HepG2 (cell line): ENCODE measurements around the gene CEBPB. TPM values are rescaled to one million over a fixed set of nuclear protein-coding genes. Genes with fewer than 3 reads are reported as not detected.

Experiments
- ATAC-seq: fragments of 200-7000 bp; cut with Tn5 transposase; 3 replicates; pipeline ENCODE4 v1.9.1; 2020; ENCODE audit warnings: mild to moderate bottlenecking, moderate library complexity
- BruUV-seq: library from RNA; stranded (reverse); fragments of 400-500 nt; replicated peaks from 2 replicates; lab custom pipeline; 2021; lab: Mats Ljungman, UMichigan
- CTCF ChIA-PET: fragments of 300-600 bp; formaldehyde crosslinking; extraction: SDS; loops from one replicate; lab custom pipeline; 2021; ENCODE audit warnings: low total read pairs, inconsistent platforms, low intra/inter-chr PET ratio; lab: Yijun Ruan, JAX
- POLR2A ChIA-PET: fragments of 350-600 bp; sonication (Branson Sonifier 250); formaldehyde crosslinking; loops from one replicate; lab custom pipeline; 2020; ENCODE audit warnings: antibody characterized with exemption, inconsistent platforms; lab: Yijun Ruan, JAX
- DNase-seq: peaks from one replicate; pipeline ENCODE4 v3.0.0-alpha.2; 2015; ENCODE audit warnings: low spot score
- FAIRE-seq: peaks from 3 replicates; lab custom pipeline; 2011; peaks lifted over from hg19 to GRCh38; lab: Jason Lieb, UNC
- H2AFZ ChIP-seq: one replicate; pipeline ENCODE4 v1.6.1; 2011; ENCODE audit warnings: low read length, inconsistent platforms
- H3K27ac ChIP-seq: fragments of 300-600 bp; 3 replicates; pipeline ENCODE4 v1.8.0; 2011; ENCODE audit warnings: mixed run types, mild to moderate bottlenecking, mixed read lengths, low read length, inconsistent platforms; ENCODE audit not compliant: insufficient read depth; ENCODE audit errors: extremely low read length
- H3K27me3 ChIP-seq, 2 experiments: fragments of 200-600 bp in 1 of 2; 2 replicates in 1 of 2; 3 replicates in 1 of 2; pipeline versions ENCODE4 v1.6.0 to v1.8.0; 2011; ENCODE audit warnings: low read length in 2 of 2, mild to moderate bottlenecking in 2 of 2, moderate library complexity in 2 of 2, inconsistent platforms in 1 of 2; ENCODE audit not compliant: insufficient read depth in 2 of 2, control insufficient read depth in 1 of 2
- H3K36me3 ChIP-seq, 2 experiments: fragments of 200-600 bp in 1 of 2; replicated peaks in 1 of 2; 2 replicates in 1 of 2; 3 replicates in 1 of 2; pipeline versions ENCODE4 v1.5.1 to v1.8.0; 2011; ENCODE audit warnings: low read length in 2 of 2, inconsistent platforms in 1 of 2; ENCODE audit not compliant: insufficient read depth in 2 of 2, control insufficient read depth in 1 of 2
- H3K4me1 ChIP-seq: 2 replicates; pipeline ENCODE4 v1.5.1; 2012; ENCODE audit warnings: low read length, inconsistent platforms; ENCODE audit not compliant: insufficient read depth
- H3K4me2 ChIP-seq: 2 replicates; pipeline ENCODE4 v1.6.0; 2011; ENCODE audit warnings: low read depth, low read length, inconsistent platforms
- H3K4me3 ChIP-seq, 3 experiments: fragments of 200-600 bp in 1 of 3; sonication (generic), shearing (Covaris generic) in 1 of 3; replicated peaks in 1 of 3; 2 replicates each; pipeline ENCODE4 v1.5.1; 2011 to 2016; ENCODE audit warnings: low read length in 3 of 3, inconsistent platforms in 2 of 3, low read depth in 2 of 3, mild to moderate bottlenecking in 2 of 3, control low read depth in 1 of 3, mixed read lengths in 1 of 3; ENCODE audit not compliant: insufficient read depth in 1 of 3
- H3K79me2 ChIP-seq: one replicate; pipeline ENCODE4 v1.6.1; 2011; ENCODE audit warnings: low read length, inconsistent platforms; ENCODE audit not compliant: insufficient read depth
- H3K9ac ChIP-seq: 2 replicates; pipeline ENCODE4 v1.6.0; 2011; ENCODE audit warnings: mild to moderate bottlenecking, low read depth, low read length, inconsistent platforms; ENCODE audit not compliant: insufficient read depth
- H3K9me3 ChIP-seq: 2 replicates; pipeline ENCODE4 v1.5.1; 2012; ENCODE audit warnings: mild to moderate bottlenecking, low read length
- H4K20me1 ChIP-seq: 2 replicates; pipeline ENCODE4 v1.6.0; 2011; ENCODE audit warnings: inconsistent platforms, mild to moderate bottlenecking, low read length, moderate library complexity; ENCODE audit not compliant: insufficient read depth
- ARID4A ChIP-seq: sonication (generic); formaldehyde crosslinking; IDR thresholded peaks from 2 replicates; pipeline ENCODE4 v1.5.0; 2020; ENCODE audit warnings: mild to moderate bottlenecking, missing genetic modification reagents, borderline replicate concordance
- CBX2 ChIP-seq, 2 experiments: fragments of 200-600 bp in 1 of 2; sonication (generic); formaldehyde crosslinking in 1 of 2; IDR thresholded peaks; 2 replicates each; pipeline versions ENCODE4 v1.7.0 to v1.8.1; 2018 to 2022; ENCODE audit warnings: low read depth in 2 of 2, low read length in 1 of 2, mild to moderate bottlenecking in 1 of 2, missing genetic modification reagents in 1 of 2
- DNMT3B ChIP-seq: conservative IDR thresholded peaks from 2 replicates; pipeline ENCODE4 v1.6.1; 2016; ENCODE audit warnings: missing biosample characterization, control low read depth
- HMG20A ChIP-seq: IDR thresholded peaks from 2 replicates; pipeline ENCODE4 v1.6.1; 2016; ENCODE audit warnings: borderline replicate concordance
- HOXA7 ChIP-seq: sonication (generic); formaldehyde crosslinking; IDR thresholded peaks from 2 replicates; pipeline ENCODE4 v1.8.1; 2022; ENCODE audit warnings: mild to moderate bottlenecking, missing genetic modification reagents, moderate library complexity
- KDM2A ChIP-seq: sonication (generic); formaldehyde crosslinking; IDR thresholded peaks from 2 replicates; pipeline ENCODE4 v1.4.0; 2020; ENCODE audit warnings: low read depth, missing genetic modification reagents, borderline replicate concordance
- ZC3H4 ChIP-seq: sonication (generic); formaldehyde crosslinking; IDR thresholded peaks from 2 replicates; pipeline ENCODE4 v1.4.0; 2020; ENCODE audit warnings: missing genetic modification reagents, borderline replicate concordance
- ZNF746 ChIP-seq: sonication (generic); formaldehyde crosslinking; IDR thresholded peaks from 2 replicates; pipeline ENCODE4 v1.8.0; 2022; ENCODE audit warnings: mild to moderate bottlenecking, missing genetic modification reagents
- WGBS: methylation state at CpG from one replicate; pipeline ENCODE4 v1.1.6; 2017; ENCODE audit warnings: low lambda C conversion rate; 5-methylcytosine and 5-hydroxymethylcytosine counted together
- in situ Hi-C: cut with HindIII; loops from 2 replicates; pipeline ENCODE4 v1.10.0; 2017; ENCODE audit warnings: low pct_unique_long_range_greater_than_20kb; ENCODE audit not compliant: extremely low pct_ligation_motif_present
- intact Hi-C: fragments of 100-400 bp; cut with micrococcal nuclease; formaldehyde crosslinking; loops from one replicate; pipeline ENCODE4 v1.10.0; 2022; ENCODE audit not compliant: unreplicated experiment
- polyA plus RNA-seq, 8 experiments: library from polyadenylated mRNA; depleted of rRNA in 3 of 8; stranded (reverse) in 7 of 8; unstranded in 1 of 8; fragments of >200 nt; fragmentation: Illumina TruSeq in 4 of 8; extraction: Trizol in 4 of 8; gene quantifications; 2 replicates each; pipeline versions ENCODE4 v1.2.1 to v1.2.3, GENCODE V29; 2011 to 2016; ENCODE audit warnings: low read depth in 4 of 8, missing spikeins in 1 of 8, mixed read lengths in 1 of 8; ENCODE audit not compliant: insufficient read depth in 1 of 8
- total RNA-seq, 5 experiments: library from RNA; depleted of rRNA; stranded (reverse); fragments of >200 nt; fragmentation: Illumina TruSeq; extraction: Trizol; gene quantifications; 2 replicates each; pipeline ENCODE4 v1.2.3, GENCODE V29; 2016; ENCODE audit warnings: low read depth in 1 of 5

The CEBPB gene
- total and polyA plus RNA-seq, 2 of the 13 experiments (the other 11 are each of a cell fraction or from before 2014, with no cell fraction given): 18.5 to 28.2 TPM

DNA sequence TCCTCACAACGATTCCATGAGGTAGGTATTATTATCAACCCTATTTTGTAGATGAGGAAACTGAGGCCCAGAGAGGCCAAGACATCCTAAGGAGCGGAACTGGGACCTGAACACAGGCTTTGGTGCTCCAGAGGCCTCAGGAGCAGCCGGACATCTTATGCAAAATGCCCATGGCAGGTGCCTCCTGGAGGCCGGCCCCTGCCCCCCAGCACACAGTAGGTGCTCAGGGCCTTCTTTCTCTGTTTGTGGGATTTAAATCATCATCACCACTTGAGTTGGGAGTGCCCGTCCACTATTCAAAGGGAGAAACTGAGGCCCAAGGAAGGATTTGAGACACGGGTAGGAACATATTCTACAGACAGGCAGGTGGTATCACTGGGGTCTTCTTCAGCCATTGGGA, 41.2 kb downstream of the CEBPB start:
- H4K20me1 ChIP-seq: no peaks in the 10 kb centered on the region
- DNase-seq (no peak), ATAC-seq (no peak), FAIRE-seq (no peak)
- peaks cover 18% of the 10 kb centered on the region for H3K4me1 ChIP-seq
- no TSS peak for BruUV-seq
- H3K9me3 ChIP-seq: no peaks in the 10 kb centered on the region
- 54% methylated on average over 6 of the region's 6 CpGs for WGBS
- H3K36me3 ChIP-seq: no peaks in the 10 kb centered on the region
- in situ Hi-C loops: no loop called here
- ChIA-PET POLR2A (interaction anchor here (0.7 kb wide), 1 partner anchor 43 kb away, joined by 3 read pairs; no protein-coding TSS in a partner anchor), CTCF (no interaction called here)
- H2AFZ ChIP-seq: no peak overlapping the region
- H3K4me2 ChIP-seq: no peak overlapping the region
- TF ChIP-seq CBX2 (IDR thresholded peaks at IDR 0.05; ENCODE audit: low read depth, low read length) (no peak), CBX2 (CRISPR knock-in tag; IDR thresholded peaks at IDR 0.05; ENCODE audit: low read depth) (no peak), ZC3H4 (CRISPR knock-in tag) (no peak), HOXA7 (no peak), ARID4A (CRISPR knock-in tag) (no peak), KDM2A (no peak), DNMT3B (CRISPR knock-in tag) (no peak), ZNF746 (CRISPR knock-in tag) (no peak), HMG20A (no peak)
- H3K27ac ChIP-seq: no peak overlapping the region
- intact Hi-C loops: no loop called here
- no peaks in the 10 kb centered on the region for H3K79me2 ChIP-seq
- H3K9ac ChIP-seq: no peak overlapping the region
- H3K4me3 ChIP-seq: no peak overlapping the region
- peaks cover 14 to 62% of the 10 kb centered on the region in 2 experiments; a peak in 4 of 5 replicates for H3K27me3 ChIP-seq
